Vagina (tissue), 2 donors: ENCODE results near the gene CCDC170. TPM values are rescaled to one million over a fixed set of nuclear protein-coding genes. Genes with fewer than 3 reads are reported as not detected.
"Not testable (repeated sequence)": the region's sequence is repeated elsewhere in the genome, so short reads cannot be mapped to it uniquely, and the experiment has no call there.

ENCODE experiments used
- DNase-seq, 2 donors: peaks; one replicate each; pipeline ENCODE4 v3.0.0-alpha.2; 2017; ENCODE audit errors: extremely low spot score in 2 of 2
- H3K27ac ChIP-seq: fragments of 200-600 bp; sonication (generic); one replicate; pipeline ENCODE4 v1.5.1; 2019
- H3K27me3 ChIP-seq: fragments of 200-600 bp; sonication (generic); one replicate; pipeline ENCODE4 v1.5.1; 2019
- H3K36me3 ChIP-seq, 2 donors: fragments of 200-600 bp; sonication (generic); one replicate each; pipeline ENCODE4 v1.5.1; 2017 to 2019
- H3K4me1 ChIP-seq: fragments of 200-600 bp; sonication (generic); one replicate; pipeline ENCODE4 v1.5.1; 2019
- H3K4me3 ChIP-seq, 2 donors: fragments of 200-600 bp; sonication (generic); 1 replicate in 1 of 2; 2 replicates in 1 of 2; pipeline ENCODE4 v1.5.1; 2016 to 2019
- H3K9me3 ChIP-seq: fragments of 200-600 bp; sonication (generic); one replicate; pipeline ENCODE4 v1.5.1; 2019
- CTCF ChIP-seq, 3 experiments: fragments of 450-650 bp in 2 of 3; fragments of 200-600 bp in 1 of 3; sonication (generic) in 1 of 3; IDR thresholded peaks; one replicate each; pipeline ENCODE4 v1.5.1; 2017 to 2019; ENCODE audit warnings: antibody characterized with exemption in 3 of 3, mild to moderate bottlenecking in 2 of 3, moderate library complexity in 2 of 3
- POLR2A ChIP-seq, 2 donors: fragments of 450-650 bp; IDR thresholded peaks; one replicate each; pipeline ENCODE4 v1.6.1; 2017; ENCODE audit warnings: antibody characterized with exemption in 2 of 2, mild to moderate bottlenecking in 2 of 2, moderate library complexity in 2 of 2
- POLR2AphosphoS5 ChIP-seq, 2 donors: sonication (generic); formaldehyde crosslinking; IDR thresholded peaks; one replicate each; pipeline ENCODE4 v1.9.0; 2017; ENCODE audit warnings: antibody characterized with exemption in 2 of 2, mild to moderate bottlenecking in 2 of 2, low read depth in 1 of 2; ENCODE audit not compliant: insufficient read depth in 1 of 2
- intact Hi-C: fragments of 100-400 bp; cut with DNase I; formaldehyde crosslinking; loops from one replicate; pipeline ENCODE4 v1.15.1; 2023
- total RNA-seq: library from RNA; depleted of rRNA; stranded (reverse); fragments of >200 nt; gene quantifications from one replicate; pipeline ENCODE4 v1.2.3, GENCODE V29; 2016

The CCDC170 gene
- total RNA-seq, 1 donor from 2014 or later = 2.0 TPM

DNA sequence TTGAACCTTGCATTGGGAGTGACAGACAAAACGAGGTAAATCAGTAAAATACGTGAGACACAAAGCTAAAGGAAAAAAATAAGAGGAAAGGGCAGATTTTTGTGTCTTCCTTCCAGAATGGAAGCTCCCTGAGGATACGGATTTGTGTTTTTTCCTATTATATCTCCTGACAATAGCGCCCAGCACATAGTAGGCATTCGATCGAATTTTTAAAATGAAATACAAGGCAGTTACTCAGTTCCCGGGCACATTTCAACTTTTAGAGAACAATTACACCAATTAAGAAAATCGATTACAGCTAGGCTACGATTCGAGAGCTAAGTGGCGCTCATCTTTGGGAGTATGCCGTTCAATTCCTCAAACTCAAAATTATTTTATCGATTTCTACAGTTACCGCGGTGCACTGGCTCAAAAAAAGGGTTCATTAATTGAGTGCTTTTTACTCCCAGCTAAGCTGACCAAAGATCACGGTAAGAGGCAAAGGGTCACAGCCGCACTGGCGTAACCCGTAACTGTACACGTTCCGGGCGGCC, 42.3 kb upstream of the CCDC170 start:
- Histone ChIP-seq H3K9me3 (no peaks in the 10 kb centered on the region), H3K36me3 (no peaks in the 10 kb centered on the region), H3K27ac (peak overlapping the region; percentile 93), H3K4me3 (peak overlapping the region; percentile 74 to 87), H3K4me1 (peaks cover 30% of the 10 kb centered on the region), H3K27me3 (no peaks in the 10 kb centered on the region)
- DNase-seq = no peak
- no peak for TF ChIP-seq CTCF (IDR thresholded peaks at IDR 0.05)
- intact Hi-C loops = no loop called here

- Histone ChIP-seq H3K9me3 (no peaks in the 10 kb centered on the region), H3K27me3 (no peaks in the 10 kb centered on the region), H3K4me3 (peak within 1 kb of the TSS; percentile 87 to 98), H3K27ac (peak within 1 kb of the TSS; percentile 93), H3K36me3 (no peaks in the 10 kb centered on the region), H3K4me1 (peaks cover 30% of the 10 kb centered on the region)
- intact Hi-C loops = loop anchor here (2.0 kb wide), 1 partner anchor 61 kb away; the partner anchor contains the start of gene ZBTB2
- TF ChIP-seq POLR2AphosphoS5 (IDR thresholded peaks at IDR 0.05; ENCODE audit: insufficient read depth in 1 of 2, low read depth in 1 of 2) (peak; percentile 97 to 99), CTCF (IDR thresholded peaks at IDR 0.05) (no peak), POLR2A (IDR thresholded peaks at IDR 0.05) (peak in 1 of 2 donors; percentile 52)
- DNase-seq = peak; percentile 98 to 100
Measured at GRCh38 chr6:151451950-151452749, 41.7 kb upstream of the CCDC170 start, which contains the start of gene RMND1. TSS of gene RMND1 (minus strand) at chr6:151452126. CDS start at chr6:151445811, 6,315 bp downstream.

DNA sequence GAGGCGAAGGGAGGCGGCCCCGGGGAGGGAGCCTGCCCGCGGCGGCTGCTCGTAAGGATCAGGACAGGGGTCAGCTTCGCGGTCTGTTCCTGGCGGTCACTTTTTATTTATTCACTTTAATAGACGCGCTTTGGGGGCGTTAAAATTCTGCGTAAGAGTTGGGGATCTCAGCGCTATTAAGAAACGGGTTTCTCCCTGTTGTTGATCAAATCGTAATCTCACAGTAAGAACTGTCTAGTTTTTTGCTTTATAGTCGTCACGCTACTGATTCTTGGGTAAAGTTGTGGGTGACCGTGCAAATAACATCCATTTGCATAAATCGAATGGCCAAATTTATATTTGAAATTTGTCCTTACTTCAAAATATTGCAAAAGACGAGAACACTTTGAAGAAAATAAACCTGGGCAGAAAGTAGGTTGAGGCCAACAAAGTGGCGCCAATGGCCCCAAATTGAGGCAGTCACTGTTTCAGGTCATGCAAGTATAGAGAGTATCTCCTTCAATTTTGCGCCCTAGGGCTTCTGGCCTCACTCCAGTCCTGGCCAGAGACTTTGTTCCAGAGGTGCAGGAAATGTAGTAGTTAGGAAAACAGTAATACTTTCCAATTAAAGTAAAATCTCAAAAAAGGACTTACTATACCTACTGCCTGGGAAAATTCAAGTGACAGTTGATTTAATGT, 40.9 kb upstream of the CCDC170 start:
- intact Hi-C loops = loop anchor here (2.0 kb wide), 1 partner anchor 62 kb away; the partner anchor contains the start of gene ZBTB2

DNA sequence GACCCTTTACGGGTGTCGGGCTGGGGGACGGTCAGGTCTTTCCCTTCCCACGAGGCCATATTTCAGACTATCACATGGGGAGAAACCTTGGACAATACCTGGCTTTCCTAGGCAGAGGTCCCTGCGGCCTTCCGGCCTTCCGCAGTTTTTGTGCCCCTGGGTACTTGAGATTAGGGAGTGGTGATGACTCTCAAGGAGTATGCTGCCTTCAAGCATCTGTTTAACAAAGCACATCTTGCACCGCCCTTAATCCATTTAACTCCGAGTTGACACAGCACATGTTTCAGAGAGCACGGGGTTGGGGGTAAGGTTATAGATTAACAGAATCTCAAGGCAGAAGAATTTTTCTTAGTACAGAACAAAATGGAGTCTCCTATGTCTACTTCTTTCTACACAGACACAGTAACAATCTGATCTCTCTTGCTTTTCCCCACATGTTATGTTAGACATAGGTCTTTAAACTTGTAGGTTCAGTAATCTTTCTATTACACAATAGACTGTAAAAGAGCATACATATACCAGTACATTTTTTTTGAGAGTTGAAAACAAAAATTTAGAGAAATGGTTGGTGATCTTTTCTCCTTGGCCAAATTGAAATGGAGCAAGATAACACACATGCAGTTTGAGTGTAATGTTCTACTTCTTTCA, 37.9 kb upstream of the CCDC170 start:
- H3K9me3 ChIP-seq, H3K27me3 ChIP-seq, H3K27ac ChIP-seq, H3K4me3 ChIP-seq, DNase-seq, intact Hi-C loops: not testable (repeated sequence)
- Histone ChIP-seq H3K36me3 (peaks cover 0 to 18% of the 10 kb centered on the region in 2 donors), H3K4me1 (peaks cover 30% of the 10 kb centered on the region)

More for the DNA sequence above, 40.9 kb upstream of the CCDC170 start:
- TF ChIP-seq CTCF (IDR thresholded peaks at IDR 0.05) (no peak), POLR2AphosphoS5 (IDR thresholded peaks at IDR 0.05; ENCODE audit: insufficient read depth in 1 of 2, low read depth in 1 of 2) (no peak), POLR2A (IDR thresholded peaks at IDR 0.05) (no peak)
- peak overlapping the region; percentile 93 for H3K27ac ChIP-seq
- no peak for DNase-seq
- H3K27me3 ChIP-seq = no peaks in the 10 kb centered on the region
- H3K4me3 ChIP-seq = peak overlapping the region; percentile 87 to 98
- H3K9me3 ChIP-seq = no peaks in the 10 kb centered on the region
- peaks cover 30% of the 10 kb centered on the region for H3K4me1 ChIP-seq
- peaks cover 0 to 3% of the 10 kb centered on the region in 2 donors for H3K36me3 ChIP-seq

DNA sequence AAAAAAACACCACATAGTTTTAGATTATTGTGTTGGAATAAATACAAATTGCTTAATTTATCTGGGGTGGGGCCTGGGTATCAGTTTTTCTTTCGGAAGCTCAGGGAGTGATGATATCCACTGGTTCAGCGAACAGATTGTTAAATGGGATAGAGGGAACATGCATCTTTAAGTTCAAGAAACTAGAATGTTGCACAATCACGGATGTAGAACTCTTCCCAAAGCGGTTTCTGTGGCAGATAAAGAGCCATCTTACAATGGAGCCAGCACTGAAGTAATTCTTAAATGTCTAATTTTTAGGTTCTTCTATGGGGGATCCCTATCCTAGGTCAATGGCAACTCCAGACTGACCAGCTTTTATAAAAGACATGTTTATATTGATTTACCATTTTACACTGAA, 32.1 kb upstream of the CCDC170 start:
- H3K4me1 ChIP-seq = no peaks in the 10 kb centered on the region
- H3K36me3 ChIP-seq = peaks cover 3 to 29% of the 10 kb centered on the region in 2 donors
- DNase-seq = no peak
- H3K27ac ChIP-seq = no peak overlapping the region
- no peaks in the 10 kb centered on the region for H3K9me3 ChIP-seq
- no peak for TF ChIP-seq POLR2A (IDR thresholded peaks at IDR 0.05)
- no peak overlapping the region for H3K4me3 ChIP-seq
- no peaks in the 10 kb centered on the region for H3K27me3 ChIP-seq
- intact Hi-C loops = no loop called here
